Measurements from ENCODE around the gene RAB4A.
"Not testable (repeated sequence)": the region's sequence is repeated elsewhere in the genome, so short reads cannot be mapped to it uniquely, and the experiment has no call there.

Gene RAB4A

GRCh38 chr1:229298420-229298819, 27.5 kb downstream of the RAB4A start:
- no peak for DNase-seq

- DNase-seq: no peak
These were observed 28.1 kb downstream of the RAB4A start for GRCh38 chr1:229298887-229299503.

- no peak for DNase-seq
These were observed 29.3 kb downstream of the RAB4A start for GRCh38 chr1:229300099-229300757.

GRCh38 chr1:229302740-229303139, 31.8 kb downstream of the RAB4A start:
- no peak for DNase-seq

- no peak for DNase-seq
These were observed 32.9 kb downstream of the RAB4A start for GRCh38 chr1:229303855-229304254.

GRCh38 chr1:229305392-229305791, 34.5 kb downstream of the RAB4A start:
- no peak for DNase-seq

- DNase-seq: no peak
These were observed 38.2 kb downstream of the RAB4A start for GRCh38 chr1:229309074-229309473.

- DNase-seq: peak in 1 of 14 donors; percentile 5
These were observed 38.8 kb downstream of the RAB4A start for GRCh38 chr1:229309684-229310083.

GRCh38 chr1:229310833-229311232, 39.9 kb downstream of the RAB4A start:
- DNase-seq: no peak

- no peak for DNase-seq
These were observed 45.3 kb downstream of the RAB4A start for GRCh38 chr1:229316166-229316565.

GRCh38 chr1:229318056-229318455, 47.1 kb downstream of the RAB4A start:
- DNase-seq: no peak

- no peak for DNase-seq
These were observed 48.6 kb downstream of the RAB4A start for GRCh38 chr1:229319487-229319886.

- no peak for DNase-seq
These were observed 52.3 kb downstream of the RAB4A start for GRCh38 chr1:229323201-229323600.

GRCh38 chr1:229323885-229324553, 53.1 kb downstream of the RAB4A start:
- DNase-seq: no peak

GRCh38 chr1:229325401-229325800, 54.5 kb downstream of the RAB4A start:
- no peak for DNase-seq

- DNase-seq: no peak
These were observed 55.1 kb downstream of the RAB4A start for GRCh38 chr1:229325853-229326487.

GRCh38 chr1:229326601-229327000, 55.7 kb downstream of the RAB4A start:
- DNase-seq: no peak

GRCh38 chr1:229327765-229328164, 56.9 kb downstream of the RAB4A start:
- DNase-seq: not testable (repeated sequence)

- DNase-seq: no peak
These were observed 57.9 kb downstream of the RAB4A start for GRCh38 chr1:229328598-229329362.

- DNase-seq: no peak
These were observed 63.4 kb downstream of the RAB4A start for GRCh38 chr1:229334269-229334668.

GRCh38 chr1:229334716-229335115, 63.8 kb downstream of the RAB4A start:
- no peak for DNase-seq

- no peak for DNase-seq
These were observed 65.4 kb downstream of the RAB4A start for GRCh38 chr1:229336345-229336744.

GRCh38 chr1:229339086-229339485, 68.2 kb downstream of the RAB4A start:
- peak in 1 of 14 donors; percentile 18 for DNase-seq

Measured in C1 segment of cervical spinal cord (tissue), 14 donors.